ENCODE data around the gene KCNQ1.

GRCh38 chr11:2794968-2795322, 350.1 kb downstream of the KCNQ1 start:
- no peak for TF ChIP-seq EP300 (IDR thresholded peaks at IDR 0.05)
- TF ChIP-seq CTCF (IDR thresholded peaks at IDR 0.05) = no peak

Data from gastroesophageal sphincter (tissue), 3 donors.